Coronary artery (tissue), 2 donors: ENCODE measurements around the gene CHPF.

Experiments used
- DNase-seq: peaks from one replicate; pipeline ENCODE4 v3.0.0-alpha.2; 2017; ENCODE audit warnings: low spot score
- H3K27ac ChIP-seq, 2 donors: fragments of 200-600 bp; sonication (generic); one replicate each; pipeline ENCODE4 v1.5.1; 2016 to 2019
- H3K4me3 ChIP-seq: fragments of 200-600 bp; sonication (generic); 2 replicates; pipeline ENCODE4 v1.5.1; 2016; ENCODE audit warnings: mild to moderate bottlenecking, moderate library complexity
- CTCF ChIP-seq: fragments of 200-600 bp; sonication (generic); IDR thresholded peaks from one replicate; pipeline ENCODE4 v1.5.1; 2019; ENCODE audit warnings: antibody characterized with exemption

The CHPF gene

GRCh38 chr2:219543596-219544358 is at the start of gene CHPF, which contains the start of gene TMEM198:
TSS of gene CHPF (minus strand) at chr2:219543809. CDS start at chr2:219543538, 271 bp downstream.
TSS of gene TMEM198 (plus strand) at chr2:219544028. CDS start at chr2:219544728, 700 bp downstream.
- TF ChIP-seq CTCF = no peak
- peak; percentile 99 for DNase-seq
- H3K4me3 ChIP-seq = peak within 1 kb of the TSS; percentile 94
- peak within 1 kb of the TSS; percentile 81 to 97 for H3K27ac ChIP-seq

GRCh38 chr2:219593154-219593553 is 49.5 kb upstream of the CHPF start:
- DNase-seq = no peak
- no peak overlapping the region for H3K4me3 ChIP-seq
- H3K27ac ChIP-seq = no peak overlapping the region
- TF ChIP-seq CTCF = no peak

GRCh38 chr2:219592736-219593135 is 49.1 kb upstream of the CHPF start:
- TF ChIP-seq CTCF = no peak
- Histone ChIP-seq H3K4me3 (no peak overlapping the region), H3K27ac (no peak overlapping the region)
- DNase-seq = no peak

GRCh38 chr2:219591091-219591490 is 47.5 kb upstream of the CHPF start:
- no peak overlapping the region for H3K4me3 ChIP-seq
- H3K27ac ChIP-seq = no peak overlapping the region
- TF ChIP-seq CTCF = no peak
- DNase-seq = no peak

GRCh38 chr2:219581346-219581745 is 37.7 kb upstream of the CHPF start:
- no peak for TF ChIP-seq CTCF
- Histone ChIP-seq H3K27ac (no peak overlapping the region), H3K4me3 (no peak overlapping the region)
- no peak for DNase-seq

- no peak overlapping the region for H3K27ac ChIP-seq
- no peak for DNase-seq
- no peak for TF ChIP-seq CTCF
- H3K4me3 ChIP-seq = no peak overlapping the region
These were observed 35.4 kb upstream of the CHPF start for GRCh38 chr2:219578811-219579613.
